Mucosa of descending colon (tissue), 3 donors: ENCODE data around the gene RNF149. TPM values are rescaled to one million over a fixed set of nuclear protein-coding genes. Genes with fewer than 3 reads are reported as not detected.
A peak's percentile ranks its signal among the peaks of the same experiment; 100 is the strongest.

Experiments used
- ATAC-seq: fragments of 200-7000 bp; cut with Tn5 transposase; one replicate; pipeline ENCODE4 v1.9.1; 2020; ENCODE audit warnings: mild to moderate bottlenecking, moderate library complexity
- DNase-seq, 3 donors: peaks; one replicate each; pipeline ENCODE4 v3.0.0-alpha.2; 2020
- H3K36me3 ChIP-seq: fragments of 200-600 bp; one replicate; pipeline ENCODE4 v1.8.0; 2021; ENCODE audit warnings: low read depth, mild to moderate bottlenecking
- H3K4me1 ChIP-seq: fragments of 200-600 bp; one replicate; pipeline ENCODE4 v1.8.0; 2021; ENCODE audit warnings: low read depth, mild to moderate bottlenecking
- H3K4me3 ChIP-seq: fragments of 200-600 bp; one replicate; pipeline ENCODE4 v1.8.0; 2021; ENCODE audit warnings: mild to moderate bottlenecking
- H3K9me3 ChIP-seq: fragments of 200-600 bp; one replicate; pipeline ENCODE4 v1.8.0; 2021; ENCODE audit warnings: mild to moderate bottlenecking
- CTCF ChIP-seq: fragments of 200-600 bp; IDR thresholded peaks from one replicate; pipeline ENCODE4 v1.8.0; 2022; ENCODE audit warnings: antibody characterized with exemption, mild to moderate bottlenecking
- intact Hi-C, 2 donors: fragments of 100-400 bp; cut with DNase I in 1 of 2; cut with micrococcal nuclease in 1 of 2; formaldehyde crosslinking; loops; one replicate each; pipeline versions ENCODE4 v1.11.0 to v1.11.1; 2022; cut with DNase I, micrococcal nuclease
- total RNA-seq, 3 donors: library from RNA; stranded (reverse); fragmentation: NEBNext Ultra II Directional in 2 of 3; extraction: Animal tissue kit (Norgen Biotek cat#: 25700) in 2 of 3; gene quantifications; one replicate each; pipeline versions ENCODE4 v1.2.1 to v1.2.4, GENCODE V29; 2021 to 2023
- donor health status: DM: no; HTN: no; CAD: no; lungs with moderate emphysema.
- donor health status: DM: no; HTN: no; CAD: no.
- donor health status: DM: no; HTN: yes; CAD: no.

Gene RNF149
- total RNA-seq, 3 donors from 2014 or later = 50.5 to 62.5 (median 56.3) TPM

- Histone ChIP-seq H3K9me3 (no peaks in the 10 kb centered on the region), H3K4me3 (no peak overlapping the region), H3K4me1 (peaks cover 6% of the 10 kb centered on the region), H3K36me3 (no peaks in the 10 kb centered on the region)
- ATAC-seq (no peak), DNase-seq (no peak)
- intact Hi-C loops = no loop called here
- TF ChIP-seq CTCF = no peak
These were observed 46.4 kb downstream of the RNF149 start for GRCh38 chr2:101262142-101262541.

- Histone ChIP-seq H3K36me3 (no peaks in the 10 kb centered on the region), H3K4me1 (peaks cover 17% of the 10 kb centered on the region), H3K4me3 (no peak overlapping the region), H3K9me3 (no peaks in the 10 kb centered on the region)
- intact Hi-C loops = no loop called here
- DNase-seq (no peak), ATAC-seq (no peak)
- no peak for TF ChIP-seq CTCF
These were observed 49.7 kb downstream of the RNF149 start for GRCh38 chr2:101258804-101259203.

- no peak overlapping the region for H3K4me3 ChIP-seq
- DNase-seq (no peak), ATAC-seq (no peak)
- H3K36me3 ChIP-seq = no peaks in the 10 kb centered on the region
- H3K4me1 ChIP-seq = peaks cover 18% of the 10 kb centered on the region
- no peaks in the 10 kb centered on the region for H3K9me3 ChIP-seq
- TF ChIP-seq CTCF = no peak
- intact Hi-C loops = no loop called here
These were observed 52.2 kb downstream of the RNF149 start for GRCh38 chr2:101256316-101256715.

GRCh38 chr2:101255501-101255900 lies 53.0 kb downstream of the RNF149 start:
- TF ChIP-seq CTCF = no peak
- H3K4me1 ChIP-seq = peaks cover 25% of the 10 kb centered on the region
- ATAC-seq = no peak
- H3K9me3 ChIP-seq = no peaks in the 10 kb centered on the region
- no peaks in the 10 kb centered on the region for H3K36me3 ChIP-seq
- H3K4me3 ChIP-seq = no peak overlapping the region
- intact Hi-C loops = no loop called here
- no peak for DNase-seq

- Histone ChIP-seq H3K36me3 (no peaks in the 10 kb centered on the region), H3K9me3 (no peaks in the 10 kb centered on the region), H3K4me1 (peaks cover 25% of the 10 kb centered on the region), H3K4me3 (peak overlapping the region; percentile 90)
- no peak for TF ChIP-seq CTCF
- DNase-seq (no peak), ATAC-seq (no peak)
- intact Hi-C loops = no loop called here
These were observed 54.6 kb downstream of the RNF149 start for GRCh38 chr2:101253703-101254450.
